NCI-H1092 (cell line): Measurements from ENCODE around the gene SPIRE1.
"Not testable (repeated sequence)": the region's sequence is repeated elsewhere in the genome, so short reads cannot be mapped to it uniquely, and the experiment has no call there.

ENCODE experiments used
- DNase-seq: peaks from one replicate; lab custom pipeline; 2025; lab: John Stamatoyannopoulos, UW

The SPIRE1 gene

DNA sequence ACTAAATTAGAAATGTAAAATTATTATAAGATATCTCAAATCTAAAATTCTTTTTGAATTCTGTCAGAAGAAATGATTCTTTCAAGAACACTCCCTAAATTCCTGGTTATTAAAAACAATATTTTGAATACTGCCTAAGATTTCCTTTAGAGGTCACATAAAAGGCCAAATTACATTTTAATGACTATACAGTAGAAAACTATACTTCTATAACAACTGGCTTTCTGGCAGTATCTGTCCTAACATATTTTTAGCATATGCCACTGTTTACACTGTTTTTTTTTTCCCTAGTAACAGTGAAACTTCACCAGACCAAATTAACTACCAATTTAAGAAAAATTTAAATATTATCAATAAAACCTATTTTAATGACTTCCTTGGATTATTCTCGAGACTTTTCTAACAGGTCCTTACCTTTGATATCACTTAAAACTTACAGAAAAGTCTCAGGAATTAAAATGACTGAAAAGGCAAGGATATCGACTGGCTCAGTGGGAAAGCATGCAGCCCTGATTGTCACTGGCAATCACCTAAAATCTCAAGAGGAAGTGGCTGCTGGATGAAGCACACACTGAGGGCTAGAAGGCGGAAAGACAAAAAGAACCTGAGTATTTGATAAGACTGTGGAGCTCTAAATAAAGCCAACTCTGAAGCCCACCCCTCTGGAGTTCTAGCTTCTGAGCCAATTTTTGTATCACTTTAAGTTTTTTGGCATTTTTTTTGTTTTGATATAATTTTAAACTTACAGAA lies 59.6 kb downstream of the SPIRE1 start:
- DNase-seq: no peak

- no peak for DNase-seq
Measured at GRCh38 chr18:12597760-12598159, 60.1 kb downstream of the SPIRE1 start.

DNA sequence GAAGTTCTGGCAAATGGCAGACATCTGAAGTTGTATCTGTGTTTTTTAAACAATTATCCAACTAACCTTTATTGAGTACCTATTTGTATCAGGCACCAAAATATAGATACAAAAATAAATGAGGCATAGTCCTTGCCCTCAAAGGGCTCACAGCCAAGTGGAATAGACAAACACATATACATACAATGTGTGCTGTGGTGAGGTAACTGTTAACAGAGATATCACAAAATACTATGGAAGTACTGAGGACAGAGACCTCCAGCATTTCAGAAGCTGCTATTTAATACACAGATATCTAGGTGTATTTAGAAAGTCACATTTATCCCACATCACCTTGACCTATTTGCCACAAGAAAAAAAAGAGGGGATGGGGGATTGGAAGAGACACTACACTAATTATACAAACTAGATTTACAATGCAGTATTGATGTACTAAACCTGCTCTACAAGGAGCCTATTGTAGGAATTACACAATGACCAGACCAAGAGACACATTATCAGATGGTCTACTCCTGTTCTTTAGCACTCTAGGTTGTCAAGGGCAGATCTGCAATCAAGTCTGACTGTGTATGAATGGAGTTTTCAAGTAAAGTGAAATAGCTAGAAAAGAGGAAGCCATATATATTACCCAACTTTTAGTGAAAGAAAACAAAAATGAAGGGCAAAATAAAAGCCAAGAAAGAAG lies 62.2 kb downstream of the SPIRE1 start:
- no peak for DNase-seq

GRCh38 chr18:12593866-12594265 lies 64.0 kb downstream of the SPIRE1 start:
- no peak for DNase-seq

DNA sequence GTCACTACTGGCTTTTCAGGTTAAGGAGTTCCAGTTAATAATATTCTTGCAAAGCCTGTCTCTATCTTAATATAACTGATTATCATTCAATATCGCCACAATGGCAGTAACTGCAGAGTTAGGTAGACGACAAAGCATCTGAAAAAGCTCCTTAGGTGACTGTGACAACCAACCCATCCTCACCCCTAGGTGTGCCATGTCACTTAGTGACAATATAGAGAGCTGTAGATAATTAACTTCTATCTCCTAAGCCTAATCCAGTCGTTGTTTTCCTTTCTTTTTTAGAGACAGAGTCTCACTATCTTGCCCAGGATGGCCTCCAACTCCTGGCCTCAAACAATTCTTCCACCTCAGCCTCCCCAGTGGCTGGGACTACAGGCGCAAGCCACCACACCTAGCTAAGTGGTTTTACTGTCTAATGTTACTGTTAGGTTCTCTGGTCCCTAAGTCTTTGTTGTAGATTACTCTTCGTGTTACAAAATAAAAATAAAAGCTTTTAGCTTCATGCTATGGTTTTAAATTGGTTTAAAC lies 65.2 kb downstream of the SPIRE1 start:
- no peak for DNase-seq

DNA sequence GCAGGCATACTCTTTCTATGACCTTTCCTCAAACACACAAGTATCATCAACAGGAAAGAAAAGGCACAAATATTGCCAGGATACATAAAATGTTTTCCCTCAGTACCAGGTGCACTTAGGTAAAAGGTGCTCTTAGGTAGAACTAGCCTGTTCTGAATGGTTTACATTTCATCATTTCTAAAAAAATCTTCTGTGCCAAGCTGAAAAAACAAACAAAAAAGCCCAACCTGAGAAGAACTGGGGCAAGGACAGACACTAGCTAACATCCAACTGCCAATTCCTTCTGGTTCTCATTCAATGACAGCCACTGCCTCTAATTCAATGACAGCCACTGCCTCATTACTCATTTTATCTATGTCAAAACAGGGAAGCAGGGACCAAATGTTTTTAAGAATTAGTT lies 68.5 kb downstream of the SPIRE1 start:
- DNase-seq: no peak

DNA sequence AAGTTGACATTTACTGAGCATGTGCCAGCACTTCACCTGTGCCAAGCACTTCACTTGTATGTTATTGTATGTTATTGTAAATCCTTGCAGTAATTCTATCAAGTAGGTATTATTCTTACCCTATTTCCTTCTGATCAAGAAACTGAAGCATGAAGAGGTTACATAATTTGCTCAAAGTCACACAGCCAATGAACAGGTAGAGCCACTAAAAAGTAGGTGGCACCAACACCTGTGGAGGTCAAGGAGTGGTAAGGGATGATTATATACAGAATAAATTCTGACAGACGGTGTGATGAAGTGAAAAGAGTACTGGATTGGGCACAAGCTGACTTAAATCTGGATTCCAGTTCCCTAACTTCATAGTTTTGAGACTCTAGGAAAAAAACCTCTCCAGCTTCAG lies 71.0 kb downstream of the SPIRE1 start:
- DNase-seq: no peak

DNA sequence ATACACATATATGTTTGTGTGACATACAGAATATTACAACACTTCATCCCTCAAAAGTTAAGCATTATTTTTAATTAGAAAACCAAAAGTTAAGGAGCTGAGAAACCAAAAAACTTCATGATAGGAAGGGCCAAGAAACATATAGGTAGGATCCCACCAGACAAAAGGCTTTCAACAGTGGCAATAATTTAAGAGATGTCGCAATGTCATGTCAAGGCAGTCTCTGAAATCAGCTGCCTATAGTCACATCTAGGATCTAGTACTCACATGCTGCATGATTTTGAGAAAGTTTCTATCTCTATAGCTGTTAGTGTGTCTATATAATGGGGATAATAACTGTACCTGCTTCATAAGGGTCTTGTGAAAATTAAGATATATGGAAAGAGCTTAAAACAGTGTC lies 72.7 kb downstream of the SPIRE1 start:
- no peak for DNase-seq

- no peak for DNase-seq
Measured at GRCh38 chr18:12580630-12581342, 77.1 kb downstream of the SPIRE1 start.

DNA sequence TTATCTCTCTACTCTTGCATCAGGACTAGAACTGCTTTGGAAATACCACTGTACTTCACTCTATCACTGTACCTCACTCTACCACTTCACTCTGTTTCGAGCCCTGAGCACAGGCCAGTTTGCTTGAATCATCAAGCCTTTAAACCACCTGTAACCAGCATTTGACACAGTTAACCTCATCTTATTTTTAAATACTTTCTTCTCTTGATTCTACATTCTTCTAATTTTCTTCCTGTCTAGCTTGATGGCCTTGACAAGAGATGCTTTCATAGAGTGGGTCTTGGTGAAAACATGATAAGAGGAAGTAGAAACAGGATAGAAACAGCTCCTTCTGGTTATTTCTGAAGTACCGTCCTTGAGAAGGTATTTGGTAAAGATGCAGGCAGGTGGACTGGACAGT lies 78.1 kb downstream of the SPIRE1 start:
- DNase-seq: no peak

DNA sequence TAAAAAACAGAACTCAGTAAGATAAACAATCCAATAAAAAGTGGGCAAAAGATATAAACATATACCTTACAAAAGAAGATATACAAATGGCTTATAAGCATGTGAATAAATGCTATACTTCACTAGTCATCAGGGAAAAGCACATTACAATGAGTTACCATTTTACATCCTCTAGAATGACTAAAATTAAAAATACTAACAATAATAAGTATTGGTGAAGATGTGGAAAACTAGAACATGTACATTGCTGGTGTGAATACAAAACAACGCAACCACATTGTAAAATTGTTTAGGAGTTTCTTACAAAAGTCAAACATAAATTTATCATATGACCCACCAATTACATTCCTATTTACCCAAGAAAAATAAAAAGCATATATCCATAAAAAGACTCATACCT lies 80.1 kb downstream of the SPIRE1 start:
- DNase-seq: no peak

DNA sequence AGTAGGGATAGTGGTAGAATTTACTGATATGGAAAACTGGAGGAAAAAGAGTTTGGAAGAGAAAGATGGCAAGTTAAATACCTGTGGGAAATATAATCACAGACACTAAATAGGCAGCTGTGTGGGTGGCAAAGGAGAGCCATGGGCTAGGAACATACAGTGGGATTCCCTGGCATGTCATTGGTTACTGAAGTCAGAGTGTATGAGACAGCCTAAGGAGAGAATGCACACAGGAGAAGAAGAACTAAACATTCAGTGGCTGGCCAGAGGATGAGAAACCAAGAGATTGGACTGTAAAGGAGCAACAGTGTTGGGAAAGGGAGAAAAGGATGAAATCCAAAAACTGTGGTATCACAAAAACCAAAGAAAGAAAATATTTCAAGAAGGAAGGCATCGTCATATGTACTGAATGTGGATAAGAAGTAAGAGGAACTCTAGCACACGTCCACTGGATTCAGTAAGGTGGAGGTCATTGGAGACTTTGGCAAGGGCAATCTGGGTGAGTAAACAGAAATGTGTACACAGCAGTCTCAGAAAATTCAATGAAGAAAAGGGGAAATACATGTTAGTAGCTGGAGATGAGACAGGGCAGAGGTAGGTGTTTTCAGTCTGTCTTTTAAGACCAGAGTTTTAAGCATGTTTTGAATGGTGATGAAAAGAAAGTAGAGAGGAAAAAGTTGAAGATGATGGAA lies 83.3 kb downstream of the SPIRE1 start:
- no peak for DNase-seq

GRCh38 chr18:12571630-12572029 lies 86.3 kb downstream of the SPIRE1 start:
- no peak for DNase-seq

DNA sequence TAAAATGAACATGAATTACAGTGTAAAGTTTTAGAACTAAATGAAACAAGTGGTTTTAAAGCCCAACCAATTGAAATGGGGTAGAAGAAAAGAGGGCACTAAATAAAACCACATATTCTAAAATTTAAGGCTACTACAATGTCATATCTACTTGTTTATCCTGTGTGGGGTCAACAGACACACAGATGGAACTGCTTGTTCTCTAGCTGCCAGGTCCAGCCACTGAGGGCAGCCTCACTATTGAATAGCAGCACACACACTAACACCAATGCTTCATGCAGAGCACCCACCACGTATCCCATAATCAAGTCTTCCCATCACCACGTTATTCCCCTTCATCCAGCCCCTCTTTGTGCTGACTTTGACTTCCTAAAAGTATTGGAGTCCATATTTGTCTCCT lies 88.1 kb downstream of the SPIRE1 start:
- no peak for DNase-seq

- DNase-seq: no peak
Measured at GRCh38 chr18:12567849-12568248, 90.1 kb downstream of the SPIRE1 start.

- DNase-seq: no peak
Measured at GRCh38 chr18:12564861-12565260, 93.0 kb downstream of the SPIRE1 start.

GRCh38 chr18:12564378-12564777 lies 93.5 kb downstream of the SPIRE1 start:
- no peak for DNase-seq

DNA sequence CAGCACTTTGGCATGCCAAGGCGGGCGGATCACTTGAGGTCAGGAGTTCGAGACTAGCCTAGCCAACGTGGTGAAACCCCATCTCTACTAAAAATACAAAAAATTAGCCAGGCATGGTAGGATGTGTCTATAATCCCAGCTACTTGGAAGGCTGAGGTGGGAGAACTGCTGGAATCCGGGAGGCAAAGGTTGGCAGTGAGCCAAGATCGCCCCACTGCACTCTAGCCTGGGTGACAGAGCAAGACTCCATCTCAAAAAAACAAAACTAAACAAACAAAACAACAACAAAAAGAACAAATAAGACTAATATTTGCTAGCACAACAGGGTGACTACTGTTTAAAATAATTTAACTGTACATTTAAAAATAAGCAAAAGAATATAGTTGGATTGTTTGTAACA lies 97.3 kb downstream of the SPIRE1 start:
- DNase-seq: not testable (repeated sequence)

DNA sequence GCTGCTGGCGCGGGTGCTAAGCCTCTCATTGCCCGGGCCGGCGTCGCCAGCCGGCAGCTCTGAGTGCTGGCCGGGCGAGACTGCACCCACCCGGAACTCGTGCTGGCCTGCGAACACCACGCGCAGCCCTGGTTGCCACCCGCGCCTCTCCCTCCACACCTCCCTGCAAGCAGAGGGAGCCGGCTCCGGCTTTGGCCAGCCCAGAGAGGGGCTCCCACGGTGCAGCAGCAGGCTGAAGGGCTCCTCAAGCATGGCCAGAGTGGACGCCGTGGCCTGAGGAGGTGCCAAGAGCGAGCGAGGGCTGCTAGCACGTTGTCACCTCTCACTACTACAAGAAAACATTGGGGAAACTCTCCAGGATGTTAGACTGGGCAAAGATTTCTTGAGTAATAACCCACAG lies 98.6 kb downstream of the SPIRE1 start:
- no peak for DNase-seq

- DNase-seq: no peak
Measured at GRCh38 chr18:12556946-12557806, 100.7 kb downstream of the SPIRE1 start.

GRCh38 chr18:12554796-12555388 lies 103.0 kb downstream of the SPIRE1 start:
- DNase-seq: no peak
